ENCODE measurements around the gene HPCAL1. TPM values are rescaled to one million over a fixed set of nuclear protein-coding genes. Genes with fewer than 3 reads are reported as not detected.

The HPCAL1 gene
- total and polyA plus RNA-seq, 4 experiments from 2014 or later, result 77.1 to 114 (median 90.4) TPM

DNA sequence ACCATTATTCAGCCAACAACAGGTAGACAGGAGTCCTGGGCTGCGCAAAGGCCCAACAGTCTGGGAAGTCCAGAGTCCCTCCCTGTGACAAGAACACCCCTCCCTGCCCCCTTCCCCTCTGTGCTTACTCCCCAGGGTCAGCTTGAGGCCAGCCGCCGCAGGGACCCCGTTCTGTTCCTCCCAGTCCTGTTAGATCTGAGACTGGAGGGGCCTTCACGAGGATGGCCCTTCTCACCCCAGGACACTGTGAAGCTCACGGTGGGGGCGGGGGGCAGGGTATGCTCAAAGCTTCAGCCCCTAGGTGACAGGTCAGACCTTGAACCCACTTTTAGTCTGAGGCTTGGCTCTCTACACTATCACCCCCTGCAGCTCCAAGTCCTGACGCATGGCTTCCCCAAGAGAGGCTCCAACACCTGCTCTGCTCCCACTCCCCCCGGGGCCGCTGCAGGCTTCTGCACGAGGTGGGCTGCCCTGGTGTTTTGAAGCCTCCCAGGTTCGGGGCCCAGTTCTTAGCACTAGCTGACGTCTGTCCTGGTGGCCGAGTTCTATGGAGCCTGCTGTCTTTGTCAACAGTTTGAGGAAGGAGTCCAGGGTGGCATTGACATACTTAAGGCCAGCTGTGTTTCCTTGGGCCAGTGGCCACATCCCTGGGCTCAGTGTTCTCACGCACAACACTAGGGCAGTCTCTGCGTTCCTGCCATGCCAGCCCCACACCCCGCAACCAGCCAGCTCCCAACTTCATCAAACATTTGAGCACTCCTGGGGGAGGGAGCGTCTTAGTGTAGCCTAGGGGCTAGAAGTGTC lies 37.2 kb upstream of the HPCAL1 start:
- no peak for DNase-seq
- ChIA-PET POLR2A (ENCODE audit: partially characterized antibody) (no interaction called here), CTCF (ENCODE audit: partially characterized antibody) (interaction anchor here (1.3 to 3.9 kb wide), 3 partner anchors 143 to 170 kb away, joined by 3 to 23 read pairs (median 5); no protein-coding TSS in a partner anchor)
- H3K4me3 Mint-ChIP-seq, result no peak overlapping the region
- H3K9me3 ChIP-seq (ENCODE audit: control insufficient read depth in 1 of 2, low read length in 2 of 2), result no peaks in the 10 kb centered on the region
- no peak overlapping the region for H3K27ac Mint-ChIP-seq
- H3K4me1 Mint-ChIP-seq, result peaks cover 0 to 2% (median under 1%) of the 10 kb centered on the region in 4 donors
- no peak overlapping the region for H3K27ac ChIP-seq (ENCODE audit: low read depth, low read length)
- H3K4me1 ChIP-seq (ENCODE audit: insufficient read depth, low read length), result peaks cover 4% of the 10 kb centered on the region
- peaks cover 0 to 2% (median 0%) of the 10 kb centered on the region in 8 donors for H3K9me3 Mint-ChIP-seq
- H3K36me3 ChIP-seq (ENCODE audit: insufficient read depth, low read length), result no peaks in the 10 kb centered on the region
- H3K27me3 ChIP-seq (ENCODE audit: insufficient read depth, low read length), result no peaks in the 10 kb centered on the region
- peaks cover 0 to 2% of the 10 kb centered on the region in 2 donors for H3K27me3 Mint-ChIP-seq
- intact Hi-C loops (cut with micrococcal nuclease), result no loop called here
- no peaks in the 10 kb centered on the region for H3K36me3 Mint-ChIP-seq
- no peak overlapping the region for H3K4me3 ChIP-seq (ENCODE audit: low read length in 2 of 2)

DNA sequence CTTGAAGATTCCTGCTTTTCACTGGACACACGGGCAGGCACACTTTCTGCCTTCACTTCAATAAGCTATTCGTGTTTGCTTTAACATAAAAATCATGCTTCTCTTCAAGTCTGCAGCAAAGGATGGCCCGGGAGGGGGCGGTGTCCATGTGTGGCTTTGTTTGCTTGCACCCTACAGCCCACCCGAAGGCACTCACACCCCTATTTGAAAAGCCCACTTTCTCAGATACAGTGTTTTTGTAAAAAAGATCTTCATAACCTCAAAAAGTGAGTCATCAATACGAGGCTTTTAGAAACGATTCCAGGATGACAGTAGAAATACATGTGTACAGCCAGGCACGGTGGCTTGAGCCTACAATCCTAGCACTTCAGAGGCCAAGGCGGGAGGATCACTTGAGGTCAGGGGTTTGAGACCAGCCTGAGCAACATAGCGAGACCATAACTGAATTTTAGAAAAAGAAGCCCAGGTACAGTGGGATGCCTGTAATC lies 36.5 kb upstream of the HPCAL1 start:
- peaks cover 1 to 7% (median 4%) of the 10 kb centered on the region in 4 donors for H3K4me1 Mint-ChIP-seq
- Histone ChIP-seq H3K27me3 (ENCODE audit: insufficient read depth, low read length) (no peaks in the 10 kb centered on the region), H3K27ac (ENCODE audit: low read depth, low read length) (no peak overlapping the region), H3K4me3 (ENCODE audit: low read length in 2 of 2) (no peak overlapping the region), H3K4me1 (ENCODE audit: insufficient read depth, low read length) (peaks cover 7% of the 10 kb centered on the region), H3K36me3 (ENCODE audit: insufficient read depth, low read length) (no peaks in the 10 kb centered on the region), H3K9me3 (ENCODE audit: control insufficient read depth in 1 of 2, low read length in 2 of 2) (no peaks in the 10 kb centered on the region)
- DNase-seq, result no peak
- ChIA-PET POLR2A (ENCODE audit: partially characterized antibody) (no interaction called here), CTCF (ENCODE audit: partially characterized antibody) (interaction anchor here (1.3 to 3.9 kb wide), 3 partner anchors 142 to 169 kb away, joined by 3 to 23 read pairs (median 5); no protein-coding TSS in a partner anchor)
- H3K27me3 Mint-ChIP-seq, result no peaks in the 10 kb centered on the region
- intact Hi-C loops (cut with micrococcal nuclease), result no loop called here
- H3K36me3 Mint-ChIP-seq, result no peaks in the 10 kb centered on the region
- H3K27ac Mint-ChIP-seq, result peak overlapping the region in 1 of 7 donors; percentile 20
- H3K9me3 Mint-ChIP-seq, result peaks cover 0 to 2% (median 0%) of the 10 kb centered on the region in 8 donors
- no peak overlapping the region for H3K4me3 Mint-ChIP-seq

DNA sequence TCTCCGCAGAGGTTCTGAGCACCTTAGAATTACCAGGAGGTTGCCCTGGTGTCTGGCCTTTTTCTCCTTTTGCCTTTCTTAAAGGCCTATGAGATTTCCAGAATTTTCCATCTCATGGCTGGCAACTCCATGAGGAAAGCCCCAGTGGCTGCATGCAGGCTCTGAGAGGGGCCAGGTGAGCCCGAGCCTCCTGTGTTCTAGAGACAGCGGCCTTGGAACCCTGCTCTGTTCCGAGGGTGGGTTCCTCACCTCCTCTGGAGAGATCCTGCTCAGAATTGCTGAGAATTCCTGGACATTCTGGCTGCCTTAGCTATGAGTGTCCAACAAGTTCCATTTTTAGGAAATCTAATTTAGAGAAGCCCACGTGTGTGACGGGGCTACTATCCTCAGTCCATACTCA lies 35.7 kb upstream of the HPCAL1 start:
- no peak for DNase-seq
- H3K4me1 ChIP-seq (ENCODE audit: insufficient read depth, low read length), result peaks cover 7% of the 10 kb centered on the region
- H3K27me3 ChIP-seq (ENCODE audit: insufficient read depth, low read length), result no peaks in the 10 kb centered on the region
- intact Hi-C loops (cut with micrococcal nuclease), result no loop called here
- no peak overlapping the region for H3K27ac ChIP-seq (ENCODE audit: low read depth, low read length)
- Mint-ChIP-seq H3K4me1 (peaks cover 1 to 7% (median 4%) of the 10 kb centered on the region in 4 donors), H3K9me3 (peaks cover 0 to 2% (median 0%) of the 10 kb centered on the region in 8 donors), H3K27ac (no peak overlapping the region), H3K27me3 (no peaks in the 10 kb centered on the region), H3K4me3 (no peak overlapping the region), H3K36me3 (no peaks in the 10 kb centered on the region)
- no peaks in the 10 kb centered on the region for H3K9me3 ChIP-seq (ENCODE audit: control insufficient read depth in 1 of 2, low read length in 2 of 2)
- POLR2A ChIA-PET (ENCODE audit: partially characterized antibody), result interaction anchor here (4.5 kb wide), 1 partner anchor 142 kb away, joined by 31 read pairs; no protein-coding TSS in a partner anchor
- H3K4me3 ChIP-seq (ENCODE audit: low read length in 2 of 2), result no peak overlapping the region
- CTCF ChIA-PET (ENCODE audit: partially characterized antibody), result interaction anchor here (1.1 to 1.3 kb wide), 2 partner anchors 142 to 168 kb away, joined by 4 to 11 read pairs; no protein-coding TSS in a partner anchor
- H3K36me3 ChIP-seq (ENCODE audit: insufficient read depth, low read length), result no peaks in the 10 kb centered on the region

DNA sequence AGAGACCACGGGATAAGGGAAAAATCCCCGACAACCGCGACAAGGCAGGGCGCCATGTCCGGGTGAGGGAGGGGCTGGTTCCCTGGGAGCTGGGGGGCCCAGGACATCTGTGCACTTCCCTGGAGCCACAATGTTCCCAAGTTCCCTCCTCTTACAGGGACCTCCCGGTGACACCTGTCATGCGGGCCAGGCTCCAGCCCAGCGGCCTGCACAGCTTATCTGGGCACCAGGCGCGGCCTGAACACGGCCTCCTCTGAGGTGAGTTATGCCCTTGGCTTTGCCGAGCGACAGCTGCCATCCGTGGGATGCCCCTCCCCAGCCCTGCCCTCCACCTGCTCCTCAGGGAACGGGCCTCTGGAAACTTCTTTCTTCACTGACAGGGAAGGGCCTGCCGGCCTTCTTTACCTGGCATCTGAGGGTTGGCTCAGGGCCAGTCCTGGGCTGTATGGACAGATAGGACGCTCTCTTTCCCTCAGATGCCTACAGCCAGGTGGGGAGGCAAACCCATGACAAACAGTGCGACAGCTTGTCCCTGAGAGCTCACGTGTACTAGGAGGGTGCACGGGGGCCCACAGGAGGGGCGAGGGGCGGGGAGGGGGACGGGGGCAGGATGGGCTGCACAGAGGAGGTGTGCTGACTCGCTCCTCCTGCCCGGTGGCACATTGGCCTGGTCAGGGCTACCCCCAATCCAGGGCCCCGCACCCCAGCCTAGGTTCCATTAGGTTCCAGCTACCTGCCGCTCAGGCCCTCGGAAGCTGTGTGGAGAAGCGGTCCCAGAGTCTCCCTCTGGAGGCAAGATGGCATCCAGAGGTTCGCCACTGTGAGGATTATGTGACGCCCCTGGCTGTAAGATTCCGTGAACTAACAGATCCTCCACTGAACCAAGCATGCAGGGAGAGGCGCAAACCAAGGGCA lies 34.9 kb upstream of the HPCAL1 start:
- intact Hi-C loops (cut with micrococcal nuclease), result no loop called here
- CTCF ChIA-PET (ENCODE audit: partially characterized antibody), result interaction anchor here (0.9 to 4.5 kb wide), 4 partner anchors 140 to 167 kb away, joined by 3 to 103 read pairs (median 8); no protein-coding TSS in a partner anchor

DNA sequence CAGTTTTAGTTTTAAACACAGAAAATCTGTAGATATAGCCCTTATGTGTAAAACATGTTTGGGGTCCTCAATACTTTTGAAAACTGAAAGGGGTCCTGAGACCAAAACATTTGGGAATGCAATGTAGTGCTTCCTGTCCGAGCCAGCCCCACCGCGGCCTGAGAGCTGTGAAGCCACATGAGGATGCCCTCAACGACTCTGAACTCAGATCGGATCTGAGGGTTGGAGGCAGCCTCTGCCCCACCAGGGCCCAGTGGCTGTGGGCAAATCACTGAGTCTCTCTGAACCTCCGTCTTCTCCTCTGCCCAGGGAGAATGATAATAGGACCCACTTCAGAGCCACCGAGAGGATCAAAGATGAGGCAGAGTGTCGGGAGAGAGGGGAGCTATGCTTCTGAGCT lies 33.4 kb upstream of the HPCAL1 start:
- peaks cover 1 to 7% (median 4%) of the 10 kb centered on the region in 4 donors for H3K4me1 Mint-ChIP-seq
- POLR2A ChIA-PET (ENCODE audit: partially characterized antibody), result interaction anchor here (2.3 to 4.5 kb wide), 2 partner anchors 34 to 139 kb away, joined by 12 to 31 read pairs; partner anchors contain the start of gene HPCAL1

More for the DNA sequence above, 34.9 kb upstream of the HPCAL1 start:
- no peaks in the 10 kb centered on the region for H3K27me3 Mint-ChIP-seq
- no peak overlapping the region for H3K4me3 Mint-ChIP-seq
- Histone ChIP-seq H3K27me3 (ENCODE audit: insufficient read depth, low read length) (no peaks in the 10 kb centered on the region), H3K9me3 (ENCODE audit: control insufficient read depth in 1 of 2, low read length in 2 of 2) (no peaks in the 10 kb centered on the region), H3K36me3 (ENCODE audit: insufficient read depth, low read length) (no peaks in the 10 kb centered on the region), H3K4me3 (ENCODE audit: low read length in 2 of 2) (no peak overlapping the region), H3K4me1 (ENCODE audit: insufficient read depth, low read length) (peaks cover 7% of the 10 kb centered on the region), H3K27ac (ENCODE audit: low read depth, low read length) (no peak overlapping the region)
- peaks cover 0 to 2% (median 0%) of the 10 kb centered on the region in 8 donors for H3K9me3 Mint-ChIP-seq
- H3K36me3 Mint-ChIP-seq, result no peaks in the 10 kb centered on the region
- H3K4me1 Mint-ChIP-seq, result peaks cover 1 to 7% (median 4%) of the 10 kb centered on the region in 4 donors
- no peak overlapping the region for H3K27ac Mint-ChIP-seq
- POLR2A ChIA-PET (ENCODE audit: partially characterized antibody), result interaction anchor here (4.5 kb wide), 1 partner anchor 141 kb away, joined by 31 read pairs; no protein-coding TSS in a partner anchor
- DNase-seq, result no peak

DNA sequence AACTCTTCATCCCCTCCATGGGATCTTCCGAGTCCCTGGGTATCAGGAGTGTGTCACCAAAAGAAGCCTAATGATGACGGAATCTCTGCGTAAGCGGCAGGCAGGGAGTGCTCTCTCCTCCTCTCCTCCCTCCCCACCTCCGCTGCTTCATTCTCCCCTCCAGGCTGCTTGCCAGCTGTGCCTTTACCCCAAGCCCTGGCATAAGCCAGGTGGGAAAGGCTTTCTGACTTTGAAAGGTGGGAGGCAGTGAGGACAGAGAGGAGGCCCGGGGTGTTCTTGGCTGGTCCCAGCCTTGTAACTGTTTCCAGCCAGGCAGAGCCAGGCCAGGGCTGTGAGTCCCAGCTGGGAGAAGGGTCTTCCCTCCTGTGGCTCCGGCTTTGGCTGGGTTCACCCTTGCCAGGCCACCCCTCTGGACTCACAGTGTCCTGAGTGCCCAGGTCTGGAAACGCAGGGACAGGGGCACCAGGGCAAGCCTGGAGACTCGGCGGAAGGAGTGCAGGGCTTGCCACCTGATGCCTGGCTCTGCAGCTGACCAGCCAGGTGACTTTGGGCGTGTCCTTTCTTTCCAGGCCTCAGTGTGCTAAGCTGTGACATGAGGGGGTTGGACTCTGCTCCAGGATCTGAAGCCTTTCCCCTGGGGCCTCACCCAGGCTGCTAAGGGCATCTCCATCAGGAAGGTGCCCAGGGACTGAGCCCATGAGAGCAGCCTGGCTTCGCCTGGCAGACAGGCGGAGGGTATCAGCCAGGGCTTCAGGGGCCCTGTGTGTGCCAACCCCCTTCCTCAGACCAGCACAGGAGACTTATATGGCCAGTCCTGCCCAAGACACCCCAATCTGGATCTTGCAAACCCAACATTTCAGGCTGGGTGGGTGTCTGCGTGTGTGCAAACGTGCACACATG lies 32.7 kb upstream of the HPCAL1 start:
- H3K36me3 ChIP-seq (ENCODE audit: insufficient read depth, low read length), result no peaks in the 10 kb centered on the region
- H3K27ac Mint-ChIP-seq, result peak overlapping the region in 1 of 7 donors; percentile 64
- H3K4me1 ChIP-seq (ENCODE audit: insufficient read depth, low read length), result peaks cover 7% of the 10 kb centered on the region
- H3K27me3 ChIP-seq (ENCODE audit: insufficient read depth, low read length), result no peaks in the 10 kb centered on the region
- intact Hi-C loops (cut with micrococcal nuclease), result loop anchor here (1.0 to 5.0 kb wide), 6 partner anchors 32 to 397 kb away; partner anchors contain the start of gene HPCAL1
- peaks cover 1 to 7% (median 4%) of the 10 kb centered on the region in 4 donors for H3K4me1 Mint-ChIP-seq
- H3K4me3 ChIP-seq (ENCODE audit: low read length in 2 of 2), result no peak overlapping the region
- ChIA-PET CTCF (ENCODE audit: partially characterized antibody) (interaction anchor here (0.9 to 4.5 kb wide), 9 partner anchors 30 to 167 kb away, joined by 3 to 103 read pairs (median 6); partner anchors contain the start of gene HPCAL1), POLR2A (ENCODE audit: partially characterized antibody) (interaction anchor here (0.7 to 4.5 kb wide), 4 partner anchors 33 to 165 kb away, joined by 3 to 31 read pairs (median 8); partner anchors contain the start of gene HPCAL1)
- H3K9me3 ChIP-seq (ENCODE audit: control insufficient read depth in 1 of 2, low read length in 2 of 2), result no peaks in the 10 kb centered on the region
- DNase-seq, result no peak
- H3K4me3 Mint-ChIP-seq, result no peak overlapping the region
- H3K27ac ChIP-seq (ENCODE audit: low read depth, low read length), result no peak overlapping the region
- no peaks in the 10 kb centered on the region for H3K9me3 Mint-ChIP-seq
- no peaks in the 10 kb centered on the region for H3K36me3 Mint-ChIP-seq
- no peaks in the 10 kb centered on the region for H3K27me3 Mint-ChIP-seq

More for the DNA sequence above, 33.4 kb upstream of the HPCAL1 start:
- DNase-seq, result no peak
- CTCF ChIA-PET (ENCODE audit: partially characterized antibody), result interaction anchor here (1.1 to 4.5 kb wide), 4 partner anchors 35 to 168 kb away, joined by 5 to 103 read pairs (median 34); no protein-coding TSS in a partner anchor
- H3K27me3 ChIP-seq (ENCODE audit: insufficient read depth, low read length), result no peaks in the 10 kb centered on the region
- H3K27ac ChIP-seq (ENCODE audit: low read depth, low read length), result no peak overlapping the region
- peaks cover 0 to 2% (median 0%) of the 10 kb centered on the region in 8 donors for H3K9me3 Mint-ChIP-seq
- H3K27ac Mint-ChIP-seq, result no peak overlapping the region
- H3K4me1 ChIP-seq (ENCODE audit: insufficient read depth, low read length), result peaks cover 7% of the 10 kb centered on the region
- H3K36me3 Mint-ChIP-seq, result no peaks in the 10 kb centered on the region
- H3K4me3 Mint-ChIP-seq, result no peak overlapping the region
- no peaks in the 10 kb centered on the region for H3K36me3 ChIP-seq (ENCODE audit: insufficient read depth, low read length)
- no peaks in the 10 kb centered on the region for H3K27me3 Mint-ChIP-seq
- no peaks in the 10 kb centered on the region for H3K9me3 ChIP-seq (ENCODE audit: control insufficient read depth in 1 of 2, low read length in 2 of 2)
- no peak overlapping the region for H3K4me3 ChIP-seq (ENCODE audit: low read length in 2 of 2)
- intact Hi-C loops (cut with micrococcal nuclease), result no loop called here
